ENCODE data around the gene ATP2C2. TPM values are rescaled to one million over a fixed set of nuclear protein-coding genes. Genes with fewer than 3 reads are reported as not detected.

Gene ATP2C2
- total RNA-seq, 2 donors from 2014 or later, result not detected

GRCh38 chr16:84505249-84506187, 137.2 kb downstream of the ATP2C2 start:
- peaks cover 10% of the 10 kb centered on the region for H3K4me1 Mint-ChIP-seq
- ATAC-seq (replicated peaks), result no peak

GRCh38 chr16:84507011-84507982, 139.0 kb downstream of the ATP2C2 start:
- Mint-ChIP-seq H3K9me3 (no peaks in the 10 kb centered on the region), H3K27me3 (no peaks in the 10 kb centered on the region), H3K4me3 (peak overlapping the region; percentile 88), H3K4me1 (peaks cover 14% of the 10 kb centered on the region), H3K27ac (peak overlapping the region; percentile 81), H3K36me3 (ENCODE audit: low read depth) (no peaks in the 10 kb centered on the region)
- no peak for ATAC-seq (replicated peaks)

More at GRCh38 chr16:84505249-84506187, 137.2 kb downstream of the ATP2C2 start:
- Mint-ChIP-seq H3K4me3 (peak overlapping the region; percentile 88), H3K36me3 (ENCODE audit: low read depth) (no peaks in the 10 kb centered on the region), H3K9me3 (no peaks in the 10 kb centered on the region), H3K27ac (peak overlapping the region; percentile 87), H3K27me3 (no peaks in the 10 kb centered on the region)

GRCh38 chr16:84508502-84508901, 140.2 kb downstream of the ATP2C2 start:
- no peak for ATAC-seq (replicated peaks)
- Mint-ChIP-seq H3K27me3 (no peaks in the 10 kb centered on the region), H3K9me3 (no peaks in the 10 kb centered on the region)

GRCh38 chr16:84509032-84509950, 141.0 kb downstream of the ATP2C2 start:
- Mint-ChIP-seq H3K27me3 (no peaks in the 10 kb centered on the region), H3K36me3 (ENCODE audit: low read depth) (no peaks in the 10 kb centered on the region), H3K27ac (no peak overlapping the region), H3K4me3 (peak overlapping the region; percentile 88), H3K4me1 (peaks cover 25% of the 10 kb centered on the region), H3K9me3 (no peaks in the 10 kb centered on the region)
- ATAC-seq (replicated peaks), result no peak

More at GRCh38 chr16:84508502-84508901, 140.2 kb downstream of the ATP2C2 start:
- Mint-ChIP-seq H3K4me1 (peaks cover 19% of the 10 kb centered on the region), H3K4me3 (peak overlapping the region; percentile 88), H3K36me3 (ENCODE audit: low read depth) (no peaks in the 10 kb centered on the region), H3K27ac (peak overlapping the region; percentile 74)

- peak overlapping the region; percentile 15 for H3K4me3 Mint-ChIP-seq
- H3K27ac Mint-ChIP-seq, result no peak overlapping the region
Observed at GRCh38 chr16:84511180-84511800, 143.0 kb downstream of the ATP2C2 start.

GRCh38 chr16:84511831-84512230, 143.5 kb downstream of the ATP2C2 start:
- no peaks in the 10 kb centered on the region for H3K9me3 Mint-ChIP-seq
- H3K27ac Mint-ChIP-seq, result no peak overlapping the region
- no peaks in the 10 kb centered on the region for H3K27me3 Mint-ChIP-seq
- no peak for ATAC-seq (replicated peaks)
- peaks cover 41% of the 10 kb centered on the region for H3K4me1 Mint-ChIP-seq
- no peaks in the 10 kb centered on the region for H3K36me3 Mint-ChIP-seq (ENCODE audit: low read depth)
- H3K4me3 Mint-ChIP-seq, result peak overlapping the region; percentile 15

More at GRCh38 chr16:84511180-84511800, 143.0 kb downstream of the ATP2C2 start:
- Mint-ChIP-seq H3K36me3 (ENCODE audit: low read depth) (no peaks in the 10 kb centered on the region), H3K4me1 (peaks cover 36% of the 10 kb centered on the region), H3K9me3 (no peaks in the 10 kb centered on the region), H3K27me3 (no peaks in the 10 kb centered on the region)
- peak; percentile 28 for ATAC-seq (replicated peaks)

- Mint-ChIP-seq H3K9me3 (no peaks in the 10 kb centered on the region), H3K4me3 (peak overlapping the region; percentile 78), H3K36me3 (ENCODE audit: low read depth) (no peaks in the 10 kb centered on the region), H3K4me1 (peaks cover 36% of the 10 kb centered on the region), H3K27me3 (no peaks in the 10 kb centered on the region), H3K27ac (peak overlapping the region; percentile 89)
- no peak for ATAC-seq (replicated peaks)
Observed at GRCh38 chr16:84513123-84513522, 144.8 kb downstream of the ATP2C2 start.

- no peaks in the 10 kb centered on the region for H3K36me3 Mint-ChIP-seq (ENCODE audit: low read depth)
- H3K4me3 Mint-ChIP-seq, result peak overlapping the region; percentile 78
Observed at GRCh38 chr16:84513666-84514065, 145.3 kb downstream of the ATP2C2 start.

More at GRCh38 chr16:84513666-84514065, 145.3 kb downstream of the ATP2C2 start:
- ATAC-seq (replicated peaks), result no peak
- Mint-ChIP-seq H3K27me3 (no peaks in the 10 kb centered on the region), H3K9me3 (no peaks in the 10 kb centered on the region), H3K27ac (peak overlapping the region; percentile 89), H3K4me1 (peaks cover 32% of the 10 kb centered on the region)

Other genes starting within 250 kb of the ATP2C2 start
- 10 to 100 TPM in 1 of 2 donors, 1 to 10 TPM in 1; 9.9 to 14.6 TPM for gene HSDL1, start 223.4 kb upstream of the ATP2C2 start, total RNA-seq
- under 1 TPM in 1 of 2 donors, not detected in 1; 0.21 TPM for gene DNAAF1, start 223.2 kb upstream of the ATP2C2 start, total RNA-seq
- gene TAF1C, start 181.5 kb upstream of the ATP2C2 start, total RNA-seq, result 10 to 100 TPM; 37.0 to 44.9 TPM
- not detected for gene ADAD2, start 177.4 kb upstream of the ATP2C2 start, total RNA-seq
- not detected for gene KCNG4, start 128.5 kb upstream of the ATP2C2 start, total RNA-seq
- gene WFDC1, start 73.7 kb upstream of the ATP2C2 start, total RNA-seq, result under 1 TPM in 1 of 2 donors, not detected in 1; 0.90 TPM
- 10 to 100 TPM; 18.5 to 28.5 TPM for gene MEAK7, start 136.1 kb downstream of the ATP2C2 start, total RNA-seq
- gene COTL1, start 249.5 kb downstream of the ATP2C2 start, total RNA-seq, result 100 to 1,000 TPM; 250 to 505 TPM

All from activated T-helper 17 cell treated with anti-CD3 and anti-CD28 coated beads, Interleukin-2, amount 50 U/mL, for 72 hours (primary cell).